HL-60 (cell line): ENCODE measurements around the gene DECR2.
"Not testable (repeated sequence)": the region's sequence is repeated elsewhere in the genome, so short reads cannot be mapped to it uniquely, and the experiment has no call there.

Experiments
- DNase-seq, 2 experiments: peaks; one replicate each; pipeline ENCODE4 v3.0.0-alpha.2; 2010 to 2020; ENCODE audit warnings: low read depth in 1 of 2, low spot score in 1 of 2
- H3K27ac ChIP-seq: fragments of 250-450 bp; sonication (Bioruptor Pico); replicated peaks from 2 replicates; pipeline ENCODE4 v1.5.1; 2020; ENCODE audit warnings: mild to moderate bottlenecking, moderate library complexity
- H3K27me3 ChIP-seq: fragments of 250-450 bp; sonication (Bioruptor Pico); 2 replicates; pipeline ENCODE4 v1.5.1; 2021; ENCODE audit warnings: mild to moderate bottlenecking, moderate library complexity; ENCODE audit not compliant: insufficient read depth, poor library complexity, severe bottlenecking
- H3K4me3 ChIP-seq: replicated peaks from 2 replicates; pipeline ENCODE4 v1.5.1; 2011; ENCODE audit warnings: mild to moderate bottlenecking, control low read depth, low read length; ENCODE audit not compliant: insufficient read depth
- CTCF ChIP-seq: IDR thresholded peaks from one replicate; pipeline ENCODE4 v1.5.1; 2011; ENCODE audit warnings: low read length, control low read depth, inconsistent platforms; ENCODE audit not compliant: insufficient read depth
- GABPA ChIP-seq: IDR thresholded peaks from 2 replicates; pipeline ENCODE4 v1.6.1; 2012; ENCODE audit warnings: low read depth
- POLR2AphosphoS5 ChIP-seq: IDR thresholded peaks from 2 replicates; pipeline ENCODE4 v1.6.1; 2012; ENCODE audit warnings: low read depth
- REST ChIP-seq: IDR thresholded peaks from 2 replicates; pipeline ENCODE4 v1.6.1; 2012; ENCODE audit warnings: low read depth; ENCODE audit not compliant: insufficient replicate concordance
- SPI1 ChIP-seq: IDR thresholded peaks from 2 replicates; pipeline ENCODE4 v1.6.1; 2012; ENCODE audit warnings: low read depth, mild to moderate bottlenecking, borderline replicate concordance

Gene DECR2

GRCh38 chr16:375927-376816 is 25.5 kb upstream of the DECR2 start:
- H3K27me3 ChIP-seq, result no peaks in the 10 kb centered on the region
- no peak for TF ChIP-seq POLR2AphosphoS5
- TF ChIP-seq SPI1, result no peak
- no peak for TF ChIP-seq CTCF
- no peak for TF ChIP-seq GABPA
- no peak for DNase-seq
- H3K4me3 ChIP-seq, result no peak overlapping the region
- no peak overlapping the region for H3K27ac ChIP-seq

- Histone ChIP-seq H3K27me3 (no peaks in the 10 kb centered on the region), H3K4me3 (no peak overlapping the region), H3K27ac (no peak overlapping the region)
- no peak for DNase-seq
- TF ChIP-seq SPI1, result no peak
- no peak for TF ChIP-seq CTCF
- no peak for TF ChIP-seq GABPA
- no peak for TF ChIP-seq REST
- no peak for TF ChIP-seq POLR2AphosphoS5
These were observed 24.8 kb upstream of the DECR2 start for GRCh38 chr16:376817-377418.

- Histone ChIP-seq H3K27ac (no peak overlapping the region), H3K27me3 (no peaks in the 10 kb centered on the region), H3K4me3 (no peak overlapping the region)
- no peak for DNase-seq
- TF ChIP-seq SPI1 (no peak), REST (no peak), GABPA (no peak), CTCF (no peak), POLR2AphosphoS5 (no peak)
These were observed 24.2 kb upstream of the DECR2 start for GRCh38 chr16:377419-377951.

- not testable (repeated sequence) for H3K4me3 ChIP-seq, DNase-seq, H3K27ac ChIP-seq, H3K27me3 ChIP-seq
These were observed 23.4 kb upstream of the DECR2 start for GRCh38 chr16:378113-378820.
